Esophagus squamous epithelium (tissue), 5 donors: ENCODE data around the gene TESPA1. TPM values are rescaled to one million over a fixed set of nuclear protein-coding genes. Genes with fewer than 3 reads are reported as not detected.
A peak's percentile ranks its signal among the peaks of the same experiment; 100 is the strongest.
"Not testable (repeated sequence)": the region's sequence is repeated elsewhere in the genome, so short reads cannot be mapped to it uniquely, and the experiment has no call there.

ENCODE experiments used
- DNase-seq: peaks from one replicate; lab custom pipeline; 2025; lab: John Stamatoyannopoulos, UW
- H3K27ac ChIP-seq, 4 donors: fragments of 200-600 bp; sonication (generic); one replicate each; pipeline ENCODE4 v1.5.1; 2016 to 2019; ENCODE audit warnings: mild to moderate bottlenecking in 1 of 4
- H3K27me3 ChIP-seq, 4 donors: fragments of 200-600 bp; sonication (generic); 1 replicate in 3 of 4; 2 replicates in 1 of 4; pipeline versions ENCODE4 v1.5.1 to v1.6.0; 2017 to 2021; ENCODE audit warnings: antibody characterized with exemption in 1 of 4
- H3K36me3 ChIP-seq, 3 donors: fragments of 200-600 bp; sonication (generic); one replicate each; pipeline ENCODE4 v1.5.1; 2016 to 2019
- H3K4me1 ChIP-seq, 3 donors: fragments of 200-600 bp; sonication (generic); one replicate each; pipeline ENCODE4 v1.5.1; 2017 to 2019
- H3K4me3 ChIP-seq, 4 donors: fragments of 200-600 bp; sonication (generic); 1 replicate in 3 of 4; 2 replicates in 1 of 4; pipeline ENCODE4 v1.5.1; 2016 to 2019; ENCODE audit warnings: mild to moderate bottlenecking in 2 of 4, moderate library complexity in 1 of 4
- H3K9me3 ChIP-seq, 3 donors: fragments of 200-600 bp; sonication (generic); one replicate each; pipeline ENCODE4 v1.5.1; 2016 to 2019
- CTCF ChIP-seq, 6 experiments: fragments of 450-650 bp in 4 of 6; fragments of 200-600 bp in 2 of 6; sonication (generic) in 2 of 6; IDR thresholded peaks; one replicate each; pipeline ENCODE4 v1.5.1; 2016 to 2019; ENCODE audit warnings: antibody characterized with exemption in 6 of 6, mild to moderate bottlenecking in 4 of 6, moderate library complexity in 4 of 6
- POLR2A ChIP-seq, 4 donors: fragments of 450-650 bp; IDR thresholded peaks; one replicate each; pipeline ENCODE4 v1.6.1; 2017; ENCODE audit warnings: antibody characterized with exemption in 4 of 4, mild to moderate bottlenecking in 4 of 4, moderate library complexity in 3 of 4
- WGBS, 2 donors: methylation state at CpG; one replicate each; pipeline ENCODE4 v1.1.5; 2018; 5-methylcytosine and 5-hydroxymethylcytosine counted together
- intact Hi-C: fragments of 100-400 bp; cut with DNase I; formaldehyde crosslinking; loops from one replicate; pipeline ENCODE4 v1.15.0; 2022
- total RNA-seq, 4 donors: library from RNA; depleted of rRNA; stranded (reverse); fragments of >200 nt; gene quantifications; one replicate each; pipeline ENCODE4 v1.1.0, GENCODE V29; 2016
- donor health status: DM: yes; HTN: yes; CAD: no.

Gene TESPA1
- total RNA-seq, 4 donors from 2014 or later: 0.31 to 6.7 (median 2.0) TPM; not detected in 1

DNA sequence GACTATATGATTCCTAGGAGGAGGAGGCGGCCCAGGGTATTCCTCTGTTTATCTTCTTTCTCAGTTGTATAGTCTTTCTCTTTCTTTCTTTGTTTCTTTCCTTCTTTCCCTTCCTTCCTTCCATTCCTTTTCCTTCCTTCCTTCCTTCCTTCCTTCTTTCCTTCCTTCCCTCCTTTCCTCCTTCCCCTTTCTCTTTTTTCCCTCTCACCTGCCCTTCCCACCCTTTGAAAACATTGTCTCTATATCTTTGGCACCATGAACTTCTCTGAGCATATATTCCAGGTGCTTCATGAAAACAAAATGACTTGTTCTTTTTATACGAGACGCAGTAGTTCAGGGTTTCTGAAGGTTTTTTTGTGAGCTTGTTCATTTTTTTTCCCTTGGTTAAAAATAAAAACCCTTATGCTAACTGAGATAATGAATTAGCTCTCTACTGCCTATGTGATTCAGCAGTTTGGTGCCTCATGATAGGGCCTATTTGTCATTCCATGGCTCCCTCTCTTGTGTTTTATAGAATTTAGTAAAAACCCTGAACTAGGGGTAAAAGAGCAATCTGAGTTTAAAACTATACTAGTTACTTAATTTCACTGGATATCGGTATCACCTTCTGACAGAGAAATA is 3.2 kb upstream of the TESPA1 start:
- no peak overlapping the region for H3K27ac ChIP-seq
- H3K4me1 ChIP-seq: peaks cover 0 to 6% (median 4%) of the 10 kb centered on the region in 3 donors
- TF ChIP-seq POLR2A (IDR thresholded peaks at IDR 0.05): no peak
- TF ChIP-seq CTCF (IDR thresholded peaks at IDR 0.05): no peak
- 79 to 80% methylated on average over 4 of the region's 4 CpGs for WGBS, 2 donors
- H3K9me3 ChIP-seq: no peaks in the 10 kb centered on the region
- H3K4me3 ChIP-seq: no peak overlapping the region
- H3K27me3 ChIP-seq: no peaks in the 10 kb centered on the region
- intact Hi-C loops: no loop called here
- no peak for DNase-seq
- H3K36me3 ChIP-seq: no peaks in the 10 kb centered on the region

- DNase-seq, intact Hi-C loops: not testable (repeated sequence)
- WGBS, 2 donors: 85 to 89% methylated on average over 3 of the region's 3 CpGs
These were observed 2.2 kb upstream of the TESPA1 start for GRCh38 chr12:54986773-54987172.

DNA sequence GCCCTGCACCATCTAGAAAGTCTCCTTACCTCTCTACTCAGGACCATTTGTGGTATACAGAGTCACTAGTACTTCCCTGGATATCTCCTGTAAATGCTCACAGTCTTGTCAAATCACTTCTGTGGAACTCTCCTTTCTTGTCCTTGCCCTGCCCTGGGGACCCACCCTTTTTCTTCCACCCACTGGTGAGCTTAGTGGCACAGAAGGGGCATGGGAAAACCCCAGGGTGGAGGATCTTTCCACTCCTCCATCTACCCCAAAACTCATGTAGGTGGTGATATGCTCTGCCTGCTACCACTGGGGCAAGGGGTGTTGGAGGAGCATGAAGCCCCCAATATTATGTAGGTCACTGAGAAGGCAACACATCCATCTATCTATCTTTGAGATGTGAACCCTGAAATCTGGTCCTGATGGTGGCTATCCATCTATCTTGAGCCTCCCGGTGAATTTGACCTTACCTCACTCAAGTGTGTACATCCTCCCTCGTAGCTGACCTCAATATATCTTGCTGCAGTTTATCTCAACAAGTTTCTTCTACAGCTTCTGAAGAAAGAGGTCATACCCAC is 943 bp downstream of the TESPA1 start:
- no peaks in the 10 kb centered on the region for H3K36me3 ChIP-seq
- no peak for DNase-seq
- no peaks in the 10 kb centered on the region for H3K27me3 ChIP-seq
- WGBS, 2 donors: 71 to 93% methylated on average over 2 of the region's 2 CpGs
- intact Hi-C loops: no loop called here
- H3K4me3 ChIP-seq: peak overlapping the region in 2 of 4 donors; percentile 20 to 31
- H3K9me3 ChIP-seq: no peaks in the 10 kb centered on the region
- TF ChIP-seq POLR2A (IDR thresholded peaks at IDR 0.05): no peak
- no peak for TF ChIP-seq CTCF (IDR thresholded peaks at IDR 0.05)
- H3K27ac ChIP-seq: peak overlapping the region in 1 of 4 donors; percentile 11
- H3K4me1 ChIP-seq: peaks cover 0 to 4% (median 0%) of the 10 kb centered on the region in 3 donors

More at GRCh38 chr12:54986773-54987172, 2.2 kb upstream of the TESPA1 start:
- not testable (repeated sequence) for H3K27ac ChIP-seq, H3K27me3 ChIP-seq, H3K9me3 ChIP-seq, H3K4me3 ChIP-seq, H3K36me3 ChIP-seq, H3K4me1 ChIP-seq

- WGBS, 2 donors: 86 to 88% methylated on average over 2 of the region's 2 CpGs
- H3K9me3 ChIP-seq: no peaks in the 10 kb centered on the region
- intact Hi-C loops: no loop called here
- no peaks in the 10 kb centered on the region for H3K27me3 ChIP-seq
- H3K4me1 ChIP-seq: no peaks in the 10 kb centered on the region
- DNase-seq: no peak
- TF ChIP-seq CTCF (IDR thresholded peaks at IDR 0.05) (no peak), POLR2A (IDR thresholded peaks at IDR 0.05) (no peak)
- H3K36me3 ChIP-seq: no peaks in the 10 kb centered on the region
- no peak overlapping the region for H3K27ac ChIP-seq
- no peak overlapping the region for H3K4me3 ChIP-seq
These were observed 2.8 kb downstream of the TESPA1 start for GRCh38 chr12:54981796-54982195.

- TF ChIP-seq POLR2A (IDR thresholded peaks at IDR 0.05): no peak
- no peak for TF ChIP-seq CTCF (IDR thresholded peaks at IDR 0.05)
- Histone ChIP-seq H3K4me1 (no peaks in the 10 kb centered on the region), H3K4me3 (no peak overlapping the region), H3K36me3 (no peaks in the 10 kb centered on the region), H3K27me3 (no peaks in the 10 kb centered on the region), H3K27ac (no peak overlapping the region), H3K9me3 (no peaks in the 10 kb centered on the region)
- intact Hi-C loops: no loop called here
- 84 to 86% methylated on average over 4 of the region's 5 CpGs for WGBS, 2 donors
- DNase-seq: no peak
These were observed 4.2 kb downstream of the TESPA1 start for GRCh38 chr12:54980341-54980740.
